GM23248 (cell line): ENCODE data around the gene GSE1.
"Not testable (repeated sequence)": the region's sequence is repeated elsewhere in the genome, so short reads cannot be mapped to it uniquely, and the experiment has no call there.

ENCODE experiments used
- EZH2 ChIP-seq: fragments of 200-600 bp; sonication (generic); IDR thresholded peaks from 2 replicates; pipeline ENCODE4 v1.6.1; 2018; ENCODE audit warnings: antibody characterized with exemption, mild to moderate bottlenecking; ENCODE audit not compliant: insufficient read depth, poor library complexity, severe bottlenecking
- EZH2phosphoT487 ChIP-seq: fragments of 200-600 bp; sonication (generic); IDR thresholded peaks from 2 replicates; pipeline ENCODE4 v1.6.1; 2018; ENCODE audit warnings: antibody characterized with exemption, moderate library complexity, mild to moderate bottlenecking, low read depth; ENCODE audit not compliant: insufficient read depth

GRCh38 chr16:85592277-85592676 is 20.8 kb upstream of the GSE1 start:
- TF ChIP-seq EZH2, EZH2phosphoT487: not testable (repeated sequence)
